Activated CD4-positive, alpha-beta T cell treated with anti-CD3 and anti-CD28 coated beads for 4 hours (primary cell): ENCODE data around the gene GRIN2A.

ENCODE experiments used
- DNase-seq, 2 donors: peaks; one replicate each; pipeline ENCODE4 v3.0.0-alpha.2; 2020

Gene GRIN2A

GRCh38 chr16:10083301-10083700, 98.9 kb downstream of the GRIN2A start:
- no peak for DNase-seq

- no peak for DNase-seq
Measured at GRCh38 chr16:10081201-10081940, 100.9 kb downstream of the GRIN2A start.

- no peak for DNase-seq
Measured at GRCh38 chr16:10080051-10080772, 102.0 kb downstream of the GRIN2A start.

GRCh38 chr16:10078541-10078949, 103.7 kb downstream of the GRIN2A start:
- DNase-seq: no peak

- no peak for DNase-seq
Measured at GRCh38 chr16:10077861-10078260, 104.4 kb downstream of the GRIN2A start.

GRCh38 chr16:10076037-10076436, 106.2 kb downstream of the GRIN2A start:
- no peak for DNase-seq

GRCh38 chr16:10070591-10070990, 111.6 kb downstream of the GRIN2A start:
- no peak for DNase-seq

- no peak for DNase-seq
Measured at GRCh38 chr16:10069374-10069773, 112.9 kb downstream of the GRIN2A start.

- DNase-seq: no peak
Measured at GRCh38 chr16:10067835-10068234, 114.4 kb downstream of the GRIN2A start.

GRCh38 chr16:10067406-10067805, 114.8 kb downstream of the GRIN2A start:
- no peak for DNase-seq

- DNase-seq: no peak
Measured at GRCh38 chr16:10065019-10065418, 117.2 kb downstream of the GRIN2A start.

- DNase-seq: no peak
Measured at GRCh38 chr16:10048850-10049249, 133.4 kb downstream of the GRIN2A start.

- no peak for DNase-seq
Measured at GRCh38 chr16:10045947-10046346, 136.3 kb downstream of the GRIN2A start.

- no peak for DNase-seq
Measured at GRCh38 chr16:10045291-10045775, 136.9 kb downstream of the GRIN2A start.

- DNase-seq: no peak
Measured at GRCh38 chr16:10040136-10041080, 141.8 kb downstream of the GRIN2A start.

GRCh38 chr16:10039220-10040096, 142.8 kb downstream of the GRIN2A start:
- no peak for DNase-seq

- DNase-seq: no peak
Measured at GRCh38 chr16:10037751-10038150, 144.5 kb downstream of the GRIN2A start.

GRCh38 chr16:10036956-10037355, 145.3 kb downstream of the GRIN2A start:
- DNase-seq: no peak

- no peak for DNase-seq
Measured at GRCh38 chr16:10033556-10033955, 148.7 kb downstream of the GRIN2A start.

- DNase-seq: no peak
Measured at GRCh38 chr16:10031955-10032354, 150.3 kb downstream of the GRIN2A start.

- DNase-seq: no peak
Measured at GRCh38 chr16:10031473-10031872, 150.8 kb downstream of the GRIN2A start.

GRCh38 chr16:10028644-10029043, 153.6 kb downstream of the GRIN2A start:
- no peak for DNase-seq
